Retina (tissue), 1 donor: ENCODE measurements around the gene SYT14.
"Not testable (repeated sequence)": the region's sequence is repeated elsewhere in the genome, so short reads cannot be mapped to it uniquely, and the experiment has no call there.

ENCODE experiments used
- DNase-seq: peaks from one replicate; pipeline ENCODE4 v3.0.0-alpha.2; 2016

The SYT14 gene

GRCh38 chr1:209945377-209945776, 7.4 kb downstream of the SYT14 start:
- DNase-seq: no peak

- no peak for DNase-seq
These were observed 10.1 kb downstream of the SYT14 start for GRCh38 chr1:209948155-209948554.

- no peak for DNase-seq
These were observed 18.1 kb downstream of the SYT14 start for GRCh38 chr1:209956116-209956515.

GRCh38 chr1:209959623-209960022, 21.6 kb downstream of the SYT14 start:
- DNase-seq: no peak

GRCh38 chr1:209960926-209961325, 22.9 kb downstream of the SYT14 start:
- DNase-seq: no peak

GRCh38 chr1:209962388-209962787, 24.4 kb downstream of the SYT14 start:
- no peak for DNase-seq

GRCh38 chr1:209962856-209963255, 24.8 kb downstream of the SYT14 start:
- DNase-seq: no peak

- DNase-seq: no peak
These were observed 28.0 kb downstream of the SYT14 start for GRCh38 chr1:209965996-209966395.

- not testable (repeated sequence) for DNase-seq
These were observed 40.7 kb downstream of the SYT14 start for GRCh38 chr1:209978721-209979120.

- DNase-seq: no peak
These were observed 45.9 kb downstream of the SYT14 start for GRCh38 chr1:209983953-209984352.

GRCh38 chr1:209985002-209985401, 47.0 kb downstream of the SYT14 start:
- no peak for DNase-seq

- no peak for DNase-seq
These were observed 50.7 kb downstream of the SYT14 start for GRCh38 chr1:209988706-209989105.

- no peak for DNase-seq
These were observed 51.5 kb downstream of the SYT14 start for GRCh38 chr1:209989525-209989924.

- DNase-seq: peak; percentile 7
These were observed 55.2 kb downstream of the SYT14 start for GRCh38 chr1:209993061-209993830.

- no peak for DNase-seq
These were observed 58.3 kb downstream of the SYT14 start for GRCh38 chr1:209996348-209996747.

GRCh38 chr1:209999005-209999404, 61.0 kb downstream of the SYT14 start:
- no peak for DNase-seq

- no peak for DNase-seq
These were observed 63.7 kb downstream of the SYT14 start for GRCh38 chr1:210001751-210002150.

GRCh38 chr1:210003501-210003900, 65.5 kb downstream of the SYT14 start:
- no peak for DNase-seq

GRCh38 chr1:210010161-210010560, 72.1 kb downstream of the SYT14 start:
- no peak for DNase-seq

- no peak for DNase-seq
These were observed 83.3 kb downstream of the SYT14 start for GRCh38 chr1:210021145-210021860.

GRCh38 chr1:210022044-210022443, 84.0 kb downstream of the SYT14 start:
- no peak for DNase-seq

GRCh38 chr1:210024282-210024681, 86.3 kb downstream of the SYT14 start:
- no peak for DNase-seq

GRCh38 chr1:210024996-210025395, 87.0 kb downstream of the SYT14 start:
- DNase-seq: no peak

GRCh38 chr1:210025870-210026269, 87.9 kb downstream of the SYT14 start:
- no peak for DNase-seq
